HepG2 (cell line): ENCODE measurements around the gene GOLT1A. TPM values are rescaled to one million over a fixed set of nuclear protein-coding genes. Genes with fewer than 3 reads are reported as not detected.
A peak's percentile ranks its signal among the peaks of the same experiment; 100 is the strongest.

Source experiments
- ATAC-seq: fragments of 200-7000 bp; cut with Tn5 transposase; 3 replicates; pipeline ENCODE4 v1.9.1; 2020; ENCODE audit warnings: mild to moderate bottlenecking, moderate library complexity
- BruUV-seq: library from RNA; stranded (reverse); fragments of 400-500 nt; replicated peaks from 2 replicates; lab custom pipeline; 2021; lab: Mats Ljungman, UMichigan
- CTCF ChIA-PET: fragments of 300-600 bp; formaldehyde crosslinking; extraction: SDS; loops from one replicate; lab custom pipeline; 2021; ENCODE audit warnings: low total read pairs, inconsistent platforms, low intra/inter-chr PET ratio; lab: Yijun Ruan, JAX
- POLR2A ChIA-PET: fragments of 350-600 bp; sonication (Branson Sonifier 250); formaldehyde crosslinking; loops from one replicate; lab custom pipeline; 2020; ENCODE audit warnings: antibody characterized with exemption, inconsistent platforms; lab: Yijun Ruan, JAX
- DNase-seq: peaks from one replicate; pipeline ENCODE4 v3.0.0-alpha.2; 2015; ENCODE audit warnings: low spot score
- FAIRE-seq: peaks from 3 replicates; lab custom pipeline; 2011; peaks lifted over from hg19 to GRCh38; lab: Jason Lieb, UNC
- H2AFZ ChIP-seq: one replicate; pipeline ENCODE4 v1.6.1; 2011; ENCODE audit warnings: low read length, inconsistent platforms
- H3K27ac ChIP-seq: fragments of 300-600 bp; 3 replicates; pipeline ENCODE4 v1.8.0; 2011; ENCODE audit warnings: mixed run types, mild to moderate bottlenecking, mixed read lengths, low read length, inconsistent platforms; ENCODE audit not compliant: insufficient read depth; ENCODE audit errors: extremely low read length
- H3K27me3 ChIP-seq, 2 experiments: fragments of 200-600 bp in 1 of 2; 2 replicates in 1 of 2; 3 replicates in 1 of 2; pipeline versions ENCODE4 v1.6.0 to v1.8.0; 2011; ENCODE audit warnings: low read length in 2 of 2, mild to moderate bottlenecking in 2 of 2, moderate library complexity in 2 of 2, inconsistent platforms in 1 of 2; ENCODE audit not compliant: insufficient read depth in 2 of 2, control insufficient read depth in 1 of 2
- H3K36me3 ChIP-seq, 2 experiments: fragments of 200-600 bp in 1 of 2; replicated peaks in 1 of 2; 2 replicates in 1 of 2; 3 replicates in 1 of 2; pipeline versions ENCODE4 v1.5.1 to v1.8.0; 2011; ENCODE audit warnings: low read length in 2 of 2, inconsistent platforms in 1 of 2; ENCODE audit not compliant: insufficient read depth in 2 of 2, control insufficient read depth in 1 of 2
- H3K4me1 ChIP-seq: 2 replicates; pipeline ENCODE4 v1.5.1; 2012; ENCODE audit warnings: low read length, inconsistent platforms; ENCODE audit not compliant: insufficient read depth
- H3K4me2 ChIP-seq: 2 replicates; pipeline ENCODE4 v1.6.0; 2011; ENCODE audit warnings: low read depth, low read length, inconsistent platforms
- H3K4me3 ChIP-seq, 3 experiments: fragments of 200-600 bp in 1 of 3; sonication (generic), shearing (Covaris generic) in 1 of 3; replicated peaks in 1 of 3; 2 replicates each; pipeline ENCODE4 v1.5.1; 2011 to 2016; ENCODE audit warnings: low read length in 3 of 3, inconsistent platforms in 2 of 3, low read depth in 2 of 3, mild to moderate bottlenecking in 2 of 3, control low read depth in 1 of 3, mixed read lengths in 1 of 3; ENCODE audit not compliant: insufficient read depth in 1 of 3
- H3K79me2 ChIP-seq: one replicate; pipeline ENCODE4 v1.6.1; 2011; ENCODE audit warnings: low read length, inconsistent platforms; ENCODE audit not compliant: insufficient read depth
- H3K9ac ChIP-seq: 2 replicates; pipeline ENCODE4 v1.6.0; 2011; ENCODE audit warnings: mild to moderate bottlenecking, low read depth, low read length, inconsistent platforms; ENCODE audit not compliant: insufficient read depth
- H3K9me3 ChIP-seq: 2 replicates; pipeline ENCODE4 v1.5.1; 2012; ENCODE audit warnings: mild to moderate bottlenecking, low read length
- H4K20me1 ChIP-seq: 2 replicates; pipeline ENCODE4 v1.6.0; 2011; ENCODE audit warnings: inconsistent platforms, mild to moderate bottlenecking, low read length, moderate library complexity; ENCODE audit not compliant: insufficient read depth
- AGO2 ChIP-seq: fragments of 200-400 bp; formaldehyde crosslinking; optimal IDR thresholded peaks from 2 replicates; pipeline ENCODE3; 2017; ENCODE audit warnings: mild to moderate bottlenecking, low read depth, low read length, moderate library complexity
- HDAC2 ChIP-seq: sonication (generic); formaldehyde crosslinking; IDR thresholded peaks from 2 replicates; pipeline ENCODE4 v1.4.0; 2020; ENCODE audit warnings: missing genetic modification reagents
- JUND ChIP-seq: sonication (generic); formaldehyde crosslinking; IDR thresholded peaks from 2 replicates; pipeline ENCODE4 v1.8.0; 2022; ENCODE audit warnings: mild to moderate bottlenecking, missing genetic modification reagents
- KDM4B ChIP-seq: sonication (generic); formaldehyde crosslinking; IDR thresholded peaks from 2 replicates; pipeline ENCODE4 v1.4.0; 2020; ENCODE audit warnings: missing genetic modification reagents
- KLF15 ChIP-seq: sonication (generic); formaldehyde crosslinking; IDR thresholded peaks from 2 replicates; pipeline ENCODE4 v1.8.1; 2023; ENCODE audit warnings: borderline replicate concordance, mild to moderate bottlenecking, inconsistent platforms, missing genetic modification reagents, mixed read lengths
- ZBTB20 ChIP-seq: sonication (generic); formaldehyde crosslinking; IDR thresholded peaks from 2 replicates; pipeline ENCODE4 v1.8.1; 2023; ENCODE audit warnings: missing genetic modification reagents, low read depth, mild to moderate bottlenecking, borderline replicate concordance
- ZNF230 ChIP-seq: sonication (generic); formaldehyde crosslinking; IDR thresholded peaks from 2 replicates; pipeline ENCODE4 v1.4.0; 2020; ENCODE audit warnings: mild to moderate bottlenecking, missing genetic modification reagents
- ZNF292 ChIP-seq: sonication (generic); formaldehyde crosslinking; IDR thresholded peaks from 2 replicates; pipeline ENCODE4 v1.8.1; 2022; ENCODE audit warnings: mild to moderate bottlenecking, low read depth, missing genetic modification reagents, borderline replicate concordance
- ZNF549 ChIP-seq: sonication (generic); formaldehyde crosslinking; IDR thresholded peaks from 2 replicates; pipeline ENCODE4 v1.5.0; 2020; ENCODE audit warnings: missing genetic modification reagents
- ZNF788 ChIP-seq: sonication (generic); formaldehyde crosslinking; IDR thresholded peaks from 2 replicates; pipeline ENCODE4 v1.5.0; 2020; ENCODE audit warnings: mild to moderate bottlenecking, missing genetic modification reagents, borderline replicate concordance
- WGBS: methylation state at CpG from one replicate; pipeline ENCODE4 v1.1.6; 2017; ENCODE audit warnings: low lambda C conversion rate; 5-methylcytosine and 5-hydroxymethylcytosine counted together
- in situ Hi-C: cut with HindIII; loops from 2 replicates; pipeline ENCODE4 v1.10.0; 2017; ENCODE audit warnings: low pct_unique_long_range_greater_than_20kb; ENCODE audit not compliant: extremely low pct_ligation_motif_present
- intact Hi-C: fragments of 100-400 bp; cut with micrococcal nuclease; formaldehyde crosslinking; loops from one replicate; pipeline ENCODE4 v1.10.0; 2022; ENCODE audit not compliant: unreplicated experiment
- polyA plus RNA-seq, 8 experiments: library from polyadenylated mRNA; depleted of rRNA in 3 of 8; stranded (reverse) in 7 of 8; unstranded in 1 of 8; fragments of >200 nt; fragmentation: Illumina TruSeq in 4 of 8; extraction: Trizol in 4 of 8; gene quantifications; 2 replicates each; pipeline versions ENCODE4 v1.2.1 to v1.2.3, GENCODE V29; 2011 to 2016; ENCODE audit warnings: low read depth in 4 of 8, missing spikeins in 1 of 8, mixed read lengths in 1 of 8; ENCODE audit not compliant: insufficient read depth in 1 of 8
- total RNA-seq, 5 experiments: library from RNA; depleted of rRNA; stranded (reverse); fragments of >200 nt; fragmentation: Illumina TruSeq; extraction: Trizol; gene quantifications; 2 replicates each; pipeline ENCODE4 v1.2.3, GENCODE V29; 2016; ENCODE audit warnings: low read depth in 1 of 5
- TF ChIP-seq, protein P1 (sequence below): sonication (generic); formaldehyde crosslinking; IDR thresholded peaks from 2 replicates; pipeline ENCODE4 v1.5.1; 2020; ENCODE audit warnings: mild to moderate bottlenecking, missing genetic modification reagents, moderate library complexity
- TF ChIP-seq, protein P2 (sequence below): sonication (generic); formaldehyde crosslinking; IDR thresholded peaks from 2 replicates; pipeline ENCODE4 v1.4.0; 2020; ENCODE audit warnings: missing genetic modification reagents

GOLT1A gene
- total and polyA plus RNA-seq, 2 of the 13 experiments (the other 11 are each of a cell fraction or from before 2014, with no cell fraction given), result 25.8 to 28.0 TPM

DNA sequence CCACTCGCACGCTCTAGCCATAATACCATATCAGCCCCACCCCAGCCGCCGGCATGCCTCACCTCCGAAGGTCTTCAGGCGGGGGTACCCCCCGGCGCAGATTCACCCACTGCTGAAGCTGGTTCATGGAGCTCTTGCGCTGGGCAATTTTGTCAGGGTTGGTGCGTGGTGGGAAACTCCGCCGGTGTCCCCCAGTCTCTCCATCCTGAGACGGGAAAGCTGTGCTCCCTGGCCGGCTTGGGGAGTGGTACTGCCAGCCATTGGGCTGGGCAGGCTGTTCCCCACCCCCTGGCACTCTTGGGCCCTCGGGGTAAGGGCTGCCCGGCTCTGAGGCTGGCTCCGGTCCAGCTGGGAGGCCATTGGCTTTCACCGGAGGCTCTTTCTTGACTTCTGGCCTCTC is 45.4 kb upstream of the GOLT1A start:
- H3K4me3 ChIP-seq, result no peak overlapping the region
- peaks cover 16 to 29% of the 10 kb centered on the region in 2 experiments; a peak in 4 of 5 replicates for H3K36me3 ChIP-seq
- ATAC-seq (no peak), FAIRE-seq (no peak), DNase-seq (no peak)
- WGBS, result 96% methylated on average over 18 of the region's 18 CpGs
- ChIA-PET CTCF (interaction anchor here (1.3 to 2.2 kb wide), 2 partner anchors 45 to 104 kb away, joined by 3 to 25 read pairs; partner anchors contain the start of gene GOLT1A), POLR2A (interaction anchor here (1.3 kb wide), 1 partner anchor 37 kb away, joined by 3 read pairs; no protein-coding TSS in a partner anchor)
- in situ Hi-C loops, result no loop called here
- no peaks in the 10 kb centered on the region for H3K9me3 ChIP-seq
- intact Hi-C loops, result no loop called here
- no peak overlapping the region for H3K9ac ChIP-seq
- BruUV-seq, result no TSS peak
- TF ChIP-seq AGO2 (peak; percentile 33), ZNF788 (CRISPR knock-in tag) (no peak), ZBTB20 (no peak)
- H2AFZ ChIP-seq, result no peak overlapping the region
- no peaks in the 10 kb centered on the region for H3K27me3 ChIP-seq
- no peak overlapping the region for H3K4me2 ChIP-seq
- H4K20me1 ChIP-seq, result no peaks in the 10 kb centered on the region
- no peak overlapping the region for H3K27ac ChIP-seq
- H3K79me2 ChIP-seq, result no peaks in the 10 kb centered on the region
- H3K4me1 ChIP-seq, result peaks cover 28% of the 10 kb centered on the region

DNA sequence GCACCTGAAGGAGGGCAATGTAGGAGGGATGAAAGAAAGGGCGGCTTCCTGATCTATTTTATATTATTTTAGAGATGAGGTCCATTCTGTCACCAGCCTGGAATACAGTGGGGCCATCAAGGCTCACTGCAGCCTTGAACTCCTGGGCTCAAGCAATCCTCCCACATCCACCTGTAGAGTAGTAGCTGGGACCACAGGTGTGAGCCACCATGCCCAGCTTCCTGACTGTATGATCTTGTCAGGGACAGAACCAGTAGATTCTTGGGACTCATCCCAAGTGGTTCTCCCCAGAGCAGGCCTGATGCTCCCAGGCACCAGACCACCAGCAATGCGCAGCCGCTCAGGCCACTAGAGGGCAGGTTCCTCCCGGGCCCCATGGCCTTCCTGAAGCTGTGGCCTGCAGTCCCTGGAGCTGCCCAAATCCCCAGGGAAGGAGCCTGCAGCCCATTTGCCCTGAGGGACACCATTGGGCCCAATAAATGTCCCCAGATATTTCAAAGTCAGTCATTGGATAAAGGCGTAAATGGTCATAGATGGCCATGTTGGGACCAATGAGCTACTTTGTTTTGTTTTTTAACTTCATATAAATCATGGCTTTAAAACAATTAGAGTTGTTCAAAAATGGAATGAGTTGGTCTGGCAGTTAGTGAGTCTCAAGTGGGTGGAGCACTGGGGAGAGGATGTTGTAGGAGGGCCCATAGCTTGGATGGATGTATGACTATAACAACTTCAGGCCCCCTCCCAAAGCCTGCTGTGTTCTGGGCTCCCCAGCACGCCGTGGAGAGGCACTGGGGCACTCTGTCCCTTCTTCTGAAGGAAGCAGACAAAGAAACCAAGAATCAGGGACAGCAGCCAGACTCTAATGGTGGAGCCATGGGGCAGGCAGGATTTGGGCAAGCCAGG is 44.7 kb upstream of the GOLT1A start:
- in situ Hi-C loops (no loop called here), intact Hi-C loops (loop anchor here (1.0 kb wide), 3 partner anchors 44 to 140 kb away; no protein-coding TSS in a partner anchor)
- no peak overlapping the region for H2AFZ ChIP-seq
- no peaks in the 10 kb centered on the region for H3K9me3 ChIP-seq
- H3K9ac ChIP-seq, result no peak overlapping the region
- H4K20me1 ChIP-seq, result no peaks in the 10 kb centered on the region
- peaks cover 35% of the 10 kb centered on the region for H3K4me1 ChIP-seq
- ATAC-seq, result peak; percentile 67
- 75% methylated on average over 5 of the region's 7 CpGs for WGBS
- DNase-seq, result peak; percentile 42
- H3K79me2 ChIP-seq, result no peaks in the 10 kb centered on the region
- BruUV-seq, result no TSS peak
- ChIA-PET POLR2A (interaction anchor here (1.3 kb wide), 1 partner anchor 38 kb away, joined by 3 read pairs; no protein-coding TSS in a partner anchor), CTCF (interaction anchor here (1.1 to 2.2 kb wide), 5 partner anchors 44 to 109 kb away, joined by 3 to 25 read pairs (median 3); partner anchors contain the start of gene GOLT1A)
- H3K4me2 ChIP-seq, result no peak overlapping the region
- no peak for FAIRE-seq
- no peak overlapping the region for H3K27ac ChIP-seq
- no peak overlapping the region for H3K4me3 ChIP-seq
- peaks cover 16 to 28% of the 10 kb centered on the region in 2 experiments; a peak in 4 of 5 replicates for H3K36me3 ChIP-seq
- no peaks in the 10 kb centered on the region for H3K27me3 ChIP-seq
- TF ChIP-seq KDM4B (CRISPR knock-in tag) (no peak), HDAC2 (CRISPR knock-in tag) (no peak), JUND (CRISPR knock-in tag) (no peak), ZNF549 (CRISPR knock-in tag) (no peak), ZNF230 (CRISPR knock-in tag) (no peak), KLF15 (CRISPR knock-in tag) (no peak), ZNF292 (CRISPR knock-in tag) (no peak)
- TF ChIP-seq, protein P1, sequence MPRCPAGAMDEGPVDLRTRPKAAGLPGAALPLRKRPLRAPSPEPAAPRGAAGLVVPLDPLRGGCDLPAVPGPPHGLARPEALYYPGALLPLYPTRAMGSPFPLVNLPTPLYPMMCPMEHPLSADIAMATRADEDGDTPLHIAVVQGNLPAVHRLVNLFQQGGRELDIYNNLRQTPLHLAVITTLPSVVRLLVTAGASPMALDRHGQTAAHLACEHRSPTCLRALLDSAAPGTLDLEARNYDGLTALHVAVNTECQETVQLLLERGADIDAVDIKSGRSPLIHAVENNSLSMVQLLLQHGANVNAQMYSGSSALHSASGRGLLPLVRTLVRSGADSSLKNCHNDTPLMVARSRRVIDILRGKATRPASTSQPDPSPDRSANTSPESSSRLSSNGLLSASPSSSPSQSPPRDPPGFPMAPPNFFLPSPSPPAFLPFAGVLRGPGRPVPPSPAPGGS (CRISPR knock-in tag), result no peak
- TF ChIP-seq, protein P2, sequence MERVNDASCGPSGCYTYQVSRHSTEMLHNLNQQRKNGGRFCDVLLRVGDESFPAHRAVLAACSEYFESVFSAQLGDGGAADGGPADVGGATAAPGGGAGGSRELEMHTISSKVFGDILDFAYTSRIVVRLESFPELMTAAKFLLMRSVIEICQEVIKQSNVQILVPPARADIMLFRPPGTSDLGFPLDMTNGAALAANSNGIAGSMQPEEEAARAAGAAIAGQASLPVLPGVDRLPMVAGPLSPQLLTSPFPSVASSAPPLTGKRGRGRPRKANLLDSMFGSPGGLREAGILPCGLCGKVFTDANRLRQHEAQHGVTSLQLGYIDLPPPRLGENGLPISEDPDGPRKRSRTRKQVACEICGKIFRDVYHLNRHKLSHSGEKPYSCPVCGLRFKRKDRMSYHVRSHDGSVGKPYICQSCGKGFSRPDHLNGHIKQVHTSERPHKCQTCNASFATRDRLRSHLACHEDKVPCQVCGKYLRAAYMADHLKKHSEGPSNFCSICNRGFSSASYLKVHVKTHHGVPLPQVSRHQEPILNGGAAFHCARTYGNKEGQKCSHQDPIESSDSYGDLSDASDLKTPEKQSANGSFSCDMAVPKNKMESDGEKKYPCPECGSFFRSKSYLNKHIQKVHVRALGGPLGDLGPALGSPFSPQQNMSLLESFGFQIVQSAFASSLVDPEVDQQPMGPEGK (CRISPR knock-in tag), result no peak
